ENCODE data around the gene EIF4G3. TPM values are rescaled to one million over a fixed set of nuclear protein-coding genes. Genes with fewer than 3 reads are reported as not detected.

The EIF4G3 gene
- total RNA-seq, 1 experiment from 2014 or later, result 72.0 TPM

- H3K4me3 Mint-ChIP-seq, result no peak overlapping the region
- no peaks in the 10 kb centered on the region for H3K79me2 ChIP-seq (ENCODE audit: insufficient read depth, low read length)
- no peaks in the 10 kb centered on the region; a peak in 1 of 4 replicates for H3K4me1 Mint-ChIP-seq
- H2BK20ac ChIP-seq (ENCODE audit: low read depth, low read length, poor library complexity, severe bottlenecking), result no peak overlapping the region
- peaks cover 11% of the 10 kb centered on the region for H3K79me1 ChIP-seq (ENCODE audit: insufficient read depth, low read depth, low read length, poor library complexity, severe bottlenecking)
- DNase-seq, result no peak
- H3K27me3 ChIP-seq (ENCODE audit: insufficient read depth, low read length), result no peaks in the 10 kb centered on the region
- H3K4me1 ChIP-seq (ENCODE audit: insufficient read depth, low read length), result no peaks in the 10 kb centered on the region
- H4K91ac ChIP-seq (ENCODE audit: insufficient read length, low read depth, low read length), result no peak overlapping the region
- peaks cover 0 to 7% (median 4%) of the 10 kb centered on the region in 3 experiments; a peak in 3 of 7 replicates for H3K36me3 Mint-ChIP-seq (ENCODE audit: insufficient read depth in 1 of 3, low read depth in 3 of 3)
- H3K23me2 ChIP-seq (ENCODE audit: insufficient read length, low read depth, low read length, poor library complexity, severe bottlenecking), result no peaks in the 10 kb centered on the region
- H2BK15ac ChIP-seq (ENCODE audit: low read depth, low read length), result no peak overlapping the region
- no peak overlapping the region for H2BK5ac ChIP-seq (ENCODE audit: insufficient read length, low read length)
- no peak overlapping the region for H2AFZ ChIP-seq (ENCODE audit: low read length)
- no peak for TF ChIP-seq CTCF (conservative IDR thresholded peaks at IDR 0.05)
- H3K27ac ChIP-seq (ENCODE audit: insufficient read length, low read depth, low read length), result no peak overlapping the region
- no peak overlapping the region for H2BK120ac ChIP-seq (ENCODE audit: low read depth, low read length, poor library complexity, severe bottlenecking)
- H3K14ac ChIP-seq (ENCODE audit: insufficient read depth, low read length), result no peak overlapping the region
- H3K9me3 ChIP-seq (ENCODE audit: control insufficient read depth, low read depth, low read length), result no peaks in the 10 kb centered on the region
- H3K27me3 Mint-ChIP-seq (ENCODE audit: low read depth), result no peaks in the 10 kb centered on the region
- H3K18ac ChIP-seq (ENCODE audit: insufficient read length, low read depth, low read length), result no peak overlapping the region
- no peak overlapping the region for H3K23ac ChIP-seq (ENCODE audit: insufficient read length, low read depth, low read length)
- no peak overlapping the region for H3T11ph ChIP-seq (ENCODE audit: low read length)
- no peak overlapping the region for H3K4me2 ChIP-seq (ENCODE audit: insufficient read depth, insufficient read length, low read length)
- H3K27ac Mint-ChIP-seq, result no peak overlapping the region
- no peaks in the 10 kb centered on the region for H3K9me3 Mint-ChIP-seq
- H3K9ac ChIP-seq (ENCODE audit: extremely low read depth, insufficient read length, low read length), result no peak overlapping the region
- no peak overlapping the region for H2AK5ac ChIP-seq (ENCODE audit: insufficient read length, low read length)
- no peak overlapping the region for H4K8ac ChIP-seq (replicated peaks; ENCODE audit: insufficient read length, low read depth, low read length)
- H4K20me1 ChIP-seq (ENCODE audit: control insufficient read depth, insufficient read depth, insufficient read length), result no peaks in the 10 kb centered on the region
- H3K56ac ChIP-seq (ENCODE audit: insufficient read length, low read depth, low read length), result no peak overlapping the region
- no peak overlapping the region for H4K5ac ChIP-seq (ENCODE audit: insufficient read length, low read depth, low read length)
- no peak overlapping the region for H2BK12ac ChIP-seq (ENCODE audit: insufficient read length, low read depth, low read length)
- no CpG with 5 or more reads among the region's 4 CpGs for WGBS (ENCODE audit: extremely low coverage, insufficient read length, low lambda C conversion rate)
- no peak overlapping the region for H3K4ac ChIP-seq (ENCODE audit: low read depth, low read length)
Observed at GRCh38 chr1:21114431-21114830, 62.3 kb downstream of the EIF4G3 start.
